Breast epithelium (tissue), 4 donors: Measurements from ENCODE around the gene ITGAE. TPM values are rescaled to one million over a fixed set of nuclear protein-coding genes. Genes with fewer than 3 reads are reported as not detected.

Source experiments
- DNase-seq, 2 donors: peaks; one replicate each; pipeline ENCODE4 v3.0.0-alpha.2; 2019; ENCODE audit warnings: low spot score in 2 of 2
- H3K27ac ChIP-seq, 2 donors: fragments of 200-600 bp; sonication (generic) in 1 of 2; one replicate each; pipeline ENCODE4 v1.5.1; 2016 to 2019; ENCODE audit warnings: mild to moderate bottlenecking in 1 of 2
- H3K27me3 ChIP-seq, 2 donors: fragments of 200-600 bp; sonication (generic) in 1 of 2; one replicate each; pipeline versions ENCODE4 v1.5.1 to v1.6.0; 2017 to 2019; ENCODE audit warnings: control low read depth in 1 of 2, mild to moderate bottlenecking in 1 of 2
- H3K36me3 ChIP-seq: fragments of 200-600 bp; one replicate; pipeline ENCODE4 v1.5.1; 2019
- H3K4me1 ChIP-seq, 2 donors: fragments of 200-600 bp; sonication (generic); one replicate each; pipeline ENCODE4 v1.5.1; 2016 to 2019; ENCODE audit warnings: control low read depth in 1 of 2
- H3K4me3 ChIP-seq, 3 donors: fragments of 200-600 bp; sonication (generic); 1 replicate in 2 of 3; 2 replicates in 1 of 3; pipeline ENCODE4 v1.5.1; 2016 to 2019; ENCODE audit warnings: mild to moderate bottlenecking in 3 of 3, moderate library complexity in 2 of 3
- H3K9me3 ChIP-seq, 2 donors: fragments of 200-600 bp; sonication (generic) in 1 of 2; one replicate each; pipeline ENCODE4 v1.5.1; 2016 to 2019; ENCODE audit warnings: control low read depth in 1 of 2
- CTCF ChIP-seq, 3 donors: fragments of 450-650 bp; IDR thresholded peaks; one replicate each; pipeline ENCODE4 v1.5.1; 2016 to 2017; ENCODE audit warnings: antibody characterized with exemption in 3 of 3, mild to moderate bottlenecking in 3 of 3, moderate library complexity in 3 of 3
- POLR2A ChIP-seq: fragments of 450-650 bp; IDR thresholded peaks from one replicate; pipeline ENCODE4 v1.6.1; 2016; ENCODE audit warnings: antibody characterized with exemption, mild to moderate bottlenecking, moderate library complexity
- POLR2AphosphoS5 ChIP-seq, 3 donors: sonication (generic); formaldehyde crosslinking; IDR thresholded peaks; one replicate each; pipeline ENCODE4 v1.6.1; 2017; ENCODE audit warnings: antibody characterized with exemption in 3 of 3
- intact Hi-C: fragments of 100-400 bp; cut with DNase I; formaldehyde crosslinking; loops from one replicate; pipeline ENCODE4 v1.15.1; 2023; ENCODE audit warnings: low total_unique reads
- total RNA-seq, 3 donors: library from RNA; depleted of rRNA; stranded (reverse); fragments of >200 nt; gene quantifications; one replicate each; pipeline ENCODE4 v1.1.0, GENCODE V29; 2016

ITGAE gene
- total RNA-seq, 3 donors from 2014 or later = 26.5 to 31.2 (median 27.1) TPM

GRCh38 chr17:3682033-3682432, 119.0 kb downstream of the ITGAE start:
- Histone ChIP-seq H3K4me3 (no peak overlapping the region), H3K9me3 (no peaks in the 10 kb centered on the region), H3K4me1 (no peaks in the 10 kb centered on the region), H3K36me3 (no peaks in the 10 kb centered on the region), H3K27ac (no peak overlapping the region), H3K27me3 (peaks cover 0 to 31% of the 10 kb centered on the region in 2 donors)
- no peak for DNase-seq
- TF ChIP-seq CTCF (IDR thresholded peaks at IDR 0.05) = no peak
- TF ChIP-seq POLR2AphosphoS5 (IDR thresholded peaks at IDR 0.05) = no peak
- TF ChIP-seq POLR2A = no peak
- intact Hi-C loops = no loop called here

- no peak for TF ChIP-seq POLR2AphosphoS5 (IDR thresholded peaks at IDR 0.05)
- no peak for TF ChIP-seq POLR2A
- no peak for TF ChIP-seq CTCF (IDR thresholded peaks at IDR 0.05)
- Histone ChIP-seq H3K36me3 (no peaks in the 10 kb centered on the region), H3K27me3 (peaks cover 0 to 31% of the 10 kb centered on the region in 2 donors), H3K4me3 (no peak overlapping the region), H3K9me3 (no peaks in the 10 kb centered on the region), H3K4me1 (no peaks in the 10 kb centered on the region), H3K27ac (no peak overlapping the region)
- DNase-seq = no peak
- intact Hi-C loops = no loop called here
These were observed 119.4 kb downstream of the ITGAE start for GRCh38 chr17:3681565-3681964.

GRCh38 chr17:3681057-3681456, 119.9 kb downstream of the ITGAE start:
- Histone ChIP-seq H3K36me3 (no peaks in the 10 kb centered on the region), H3K4me1 (no peaks in the 10 kb centered on the region), H3K4me3 (no peak overlapping the region), H3K9me3 (no peaks in the 10 kb centered on the region), H3K27ac (no peak overlapping the region), H3K27me3 (peaks cover 0 to 31% of the 10 kb centered on the region in 2 donors)
- intact Hi-C loops = no loop called here
- no peak for DNase-seq
- TF ChIP-seq POLR2A (no peak), POLR2AphosphoS5 (IDR thresholded peaks at IDR 0.05) (no peak), CTCF (IDR thresholded peaks at IDR 0.05) (no peak)

GRCh38 chr17:3679531-3680126, 121.4 kb downstream of the ITGAE start:
- TF ChIP-seq POLR2AphosphoS5 (IDR thresholded peaks at IDR 0.05) = no peak
- no peak for TF ChIP-seq POLR2A
- TF ChIP-seq CTCF (IDR thresholded peaks at IDR 0.05) = no peak

GRCh38 chr17:3678821-3679530, 122.0 kb downstream of the ITGAE start:
- no peaks in the 10 kb centered on the region for H3K36me3 ChIP-seq
- H3K27ac ChIP-seq = no peak overlapping the region
- intact Hi-C loops = loop anchor here (10.0 kb wide), 1 partner anchor 1736 kb away; the partner anchor contains the start of gene NUP88
- H3K9me3 ChIP-seq = no peaks in the 10 kb centered on the region
- TF ChIP-seq POLR2AphosphoS5 (IDR thresholded peaks at IDR 0.05) (no peak), POLR2A (no peak), CTCF (IDR thresholded peaks at IDR 0.05) (no peak)
- H3K27me3 ChIP-seq = peaks cover 0 to 19% of the 10 kb centered on the region in 2 donors
- H3K4me1 ChIP-seq = no peaks in the 10 kb centered on the region
- H3K4me3 ChIP-seq = no peak overlapping the region
- DNase-seq = no peak

More at GRCh38 chr17:3679531-3680126, 121.4 kb downstream of the ITGAE start:
- peaks cover 0 to 24% of the 10 kb centered on the region in 2 donors for H3K27me3 ChIP-seq
- intact Hi-C loops = loop anchor here (10.0 kb wide), 1 partner anchor 1735 kb away; the partner anchor contains the start of gene NUP88
- DNase-seq = no peak
- no peaks in the 10 kb centered on the region for H3K9me3 ChIP-seq
- no peaks in the 10 kb centered on the region for H3K4me1 ChIP-seq
- H3K4me3 ChIP-seq = no peak overlapping the region
- no peaks in the 10 kb centered on the region for H3K36me3 ChIP-seq
- H3K27ac ChIP-seq = no peak overlapping the region
